HG03354 (cell line): Measurements from ENCODE around the gene PPFIA2.
"Not testable (repeated sequence)": the region's sequence is repeated elsewhere in the genome, so short reads cannot be mapped to it uniquely, and the experiment has no call there.

Source experiments
- ATAC-seq: cut with Tn5 transposase; IDR thresholded peaks from one replicate; pipeline ENCODE4 v1.9.1; 2021; ENCODE audit warnings: mild to moderate bottlenecking; ENCODE audit not compliant: unreplicated experiment, poor library complexity, severe bottlenecking

PPFIA2 gene

DNA sequence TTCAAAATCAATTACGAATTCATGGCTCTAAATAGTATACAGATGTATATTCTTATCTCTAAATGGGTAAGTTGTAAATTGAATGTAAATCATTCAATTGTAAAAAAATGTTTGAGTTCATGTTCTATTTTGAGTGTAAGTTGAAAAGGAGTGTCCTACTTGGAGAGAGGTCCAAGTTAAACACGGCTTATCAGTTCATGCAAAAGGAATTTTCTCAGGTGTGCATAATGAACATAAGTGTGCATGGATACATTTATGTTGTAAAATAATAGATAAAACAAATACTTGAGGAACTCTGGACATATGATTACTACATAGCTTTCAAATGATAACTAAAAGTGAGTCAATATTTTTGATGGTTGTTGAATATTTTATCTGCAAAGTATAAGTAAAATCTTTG is 79.5 kb downstream of the PPFIA2 start:
- ATAC-seq: no peak

DNA sequence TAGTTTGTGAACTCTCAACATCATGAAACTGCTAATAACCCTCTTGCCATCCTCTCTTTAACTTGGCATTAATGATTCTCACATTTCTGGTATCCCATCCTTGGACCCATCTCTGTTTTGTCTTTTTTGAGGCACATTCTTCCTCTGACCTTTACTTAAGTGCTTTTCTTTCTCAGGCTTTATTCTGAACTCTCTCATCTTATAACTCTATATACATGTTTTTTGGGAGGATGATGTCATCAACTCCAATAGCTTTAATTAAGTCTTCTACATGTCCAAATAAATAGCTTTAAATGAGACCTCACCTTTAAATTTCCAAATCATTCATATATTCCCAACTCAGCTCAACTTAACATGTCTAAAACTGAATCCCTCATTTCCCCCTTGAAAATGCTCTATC is 88.4 kb downstream of the PPFIA2 start:
- no peak for ATAC-seq

DNA sequence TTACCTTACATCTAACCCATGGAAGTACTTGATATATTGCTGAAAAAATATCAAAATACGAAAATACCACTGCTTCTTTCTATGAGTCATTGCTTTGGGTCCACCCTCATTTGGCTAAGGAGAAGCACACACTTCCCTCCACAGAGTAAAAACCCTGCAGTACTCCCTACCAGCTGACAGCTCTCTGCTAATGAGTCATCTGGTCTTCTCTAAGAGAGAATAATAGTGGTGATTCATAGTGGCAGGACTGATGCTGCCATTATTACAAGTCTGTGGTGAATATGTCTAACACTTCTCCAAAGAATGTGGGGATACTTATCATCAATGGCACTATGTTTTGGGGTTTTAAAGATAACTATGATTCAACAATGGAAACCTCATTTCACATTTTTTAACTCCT is 90.7 kb downstream of the PPFIA2 start:
- ATAC-seq: peak; percentile 92

DNA sequence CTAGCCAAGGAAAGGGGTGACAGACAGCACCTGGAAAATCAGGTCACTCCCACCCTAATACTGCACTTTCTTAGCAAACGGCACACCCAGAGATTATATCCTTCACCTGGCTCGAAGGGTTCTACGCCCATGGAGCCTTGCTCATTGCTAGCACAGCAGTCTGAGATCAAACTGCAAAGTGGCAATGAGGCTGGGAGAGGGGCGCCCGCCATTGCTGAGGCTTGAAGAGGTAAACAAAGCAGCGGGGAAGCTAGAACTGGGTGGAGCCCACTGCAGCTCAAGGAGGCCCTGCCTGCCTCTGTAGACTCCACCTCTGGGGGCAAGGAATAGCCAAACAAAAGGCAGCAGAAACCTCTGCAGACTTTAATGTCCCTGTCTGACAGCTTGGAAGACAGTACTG is 99.8 kb downstream of the PPFIA2 start:
- not testable (repeated sequence) for ATAC-seq

DNA sequence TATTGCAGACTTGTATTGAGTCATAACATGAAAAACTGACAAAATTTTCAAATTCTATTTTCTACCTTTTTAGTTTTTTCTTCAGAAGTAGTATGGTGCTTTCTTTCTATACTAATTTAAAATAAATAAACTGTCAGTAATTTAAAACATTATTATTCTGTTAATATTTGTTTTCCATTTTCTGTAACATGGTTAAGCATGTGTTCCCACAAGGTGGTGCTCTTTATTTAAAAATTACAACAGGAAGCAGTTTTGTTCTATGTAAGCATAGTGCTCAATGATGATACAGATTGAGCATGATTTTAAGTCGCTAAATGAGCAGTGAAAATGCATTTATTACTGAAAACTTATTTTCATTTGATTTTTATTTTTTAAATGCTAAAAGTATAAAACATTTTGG is 114.6 kb downstream of the PPFIA2 start:
- ATAC-seq: peak; percentile 86

DNA sequence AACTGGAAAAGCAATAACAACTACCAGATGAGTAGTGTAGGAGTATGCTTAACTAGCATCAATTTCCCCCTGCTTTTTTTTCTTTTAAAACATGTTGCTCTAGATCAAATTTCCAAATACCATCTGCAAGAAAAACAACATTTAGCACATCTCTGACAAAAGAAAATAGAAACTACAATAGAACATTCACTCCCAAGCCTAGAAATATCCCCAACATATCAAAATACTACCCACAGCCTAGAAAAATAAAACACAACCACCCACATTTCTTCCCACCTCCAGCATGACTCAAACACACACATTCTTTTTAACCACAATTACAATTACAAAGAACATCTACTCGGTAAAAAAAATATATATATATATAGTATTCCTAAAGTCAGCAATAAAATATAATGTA is 120.0 kb downstream of the PPFIA2 start:
- no peak for ATAC-seq

DNA sequence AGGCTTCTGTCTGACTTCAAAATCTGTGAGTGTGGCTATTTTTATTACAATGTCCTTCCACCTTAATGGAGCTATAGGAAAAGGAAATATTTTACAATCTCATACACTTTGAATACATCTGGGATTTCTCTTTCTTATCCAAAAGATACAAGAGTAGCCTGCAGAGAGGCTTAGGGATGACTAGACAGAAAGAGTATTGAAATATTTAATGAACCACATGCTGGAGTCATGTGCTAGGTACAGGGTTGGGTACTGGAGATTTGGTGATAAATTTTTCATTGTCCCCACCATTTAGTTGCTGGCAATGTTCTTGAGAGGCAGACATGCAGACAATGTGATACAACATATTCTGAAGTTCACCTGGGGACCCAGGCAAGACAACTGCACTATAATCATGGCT is 126.0 kb downstream of the PPFIA2 start:
- no peak for ATAC-seq

DNA sequence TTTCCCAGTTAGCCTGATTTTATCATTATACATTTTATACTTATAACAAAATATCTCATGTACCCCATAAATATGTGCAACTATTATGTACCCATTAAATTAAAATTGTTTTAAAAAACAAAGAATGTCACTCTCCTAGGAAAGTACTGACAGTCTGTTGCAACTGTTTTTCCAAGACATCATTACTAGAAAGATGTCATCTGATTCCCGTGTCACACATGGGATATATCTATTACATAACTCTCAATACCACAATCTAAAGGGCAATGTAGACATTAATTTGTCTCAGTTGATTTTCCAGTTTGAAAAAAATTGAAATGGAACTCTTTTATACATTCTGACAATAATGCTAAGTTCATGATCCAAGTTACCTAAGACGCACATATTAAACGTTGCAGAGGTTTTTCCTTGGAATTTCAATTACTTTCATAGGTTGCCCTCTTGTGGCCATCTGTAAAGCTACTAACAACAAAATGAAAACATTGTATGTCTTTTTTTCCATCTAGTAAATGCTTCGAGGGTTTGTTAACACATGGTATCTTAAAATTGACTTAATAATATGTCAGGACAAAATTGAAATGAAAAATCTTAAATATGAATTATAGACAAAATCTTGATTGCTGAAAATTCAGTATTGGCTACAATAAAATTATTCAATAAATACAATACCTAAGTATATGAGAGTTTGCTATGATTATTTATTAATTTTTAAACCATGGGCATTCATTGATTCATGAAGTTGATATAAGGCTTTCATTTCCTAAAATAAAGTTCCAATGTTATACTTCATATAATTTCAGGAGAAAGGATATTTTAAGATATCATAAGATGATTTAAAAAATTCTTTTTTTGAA is 131.6 kb downstream of the PPFIA2 start:
- ATAC-seq: no peak

DNA sequence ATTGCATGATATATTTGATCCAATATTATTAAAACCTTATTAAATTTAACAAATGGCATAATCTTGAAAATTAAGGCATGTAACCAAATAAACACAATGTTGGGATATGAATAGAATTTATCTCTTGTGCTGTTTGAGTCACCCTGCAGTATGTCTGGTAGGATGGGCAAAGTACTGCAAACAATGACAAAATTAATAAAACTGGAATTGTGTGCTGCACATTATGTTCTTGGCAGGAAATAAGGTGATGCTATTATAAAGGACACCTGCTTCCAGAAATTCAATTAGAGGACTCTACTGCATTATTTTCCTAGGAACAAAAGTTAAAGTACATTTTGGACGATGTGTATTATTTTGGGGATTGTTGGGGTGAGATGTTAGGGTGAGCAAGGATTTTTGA is 132.7 kb downstream of the PPFIA2 start:
- ATAC-seq: no peak

DNA sequence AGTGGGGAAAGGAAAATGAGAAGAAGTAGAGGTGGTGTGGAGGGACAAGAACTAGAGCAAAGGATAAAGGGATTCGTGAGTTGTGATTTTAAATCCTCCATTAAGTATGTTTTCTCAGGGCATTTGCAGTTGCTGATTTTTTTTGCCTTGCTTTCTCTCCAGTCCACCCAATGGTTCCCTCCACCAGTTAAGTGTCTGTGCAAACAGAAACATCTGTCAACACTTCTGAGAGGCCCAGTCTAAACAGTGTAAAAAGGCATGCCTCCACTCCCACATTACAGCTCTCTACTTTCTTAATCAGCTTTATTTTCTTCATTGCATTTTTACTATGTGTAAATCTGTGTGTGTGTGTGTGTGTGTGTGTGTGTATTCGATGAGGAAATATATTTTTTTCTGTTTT is 141.2 kb downstream of the PPFIA2 start:
- no peak for ATAC-seq

DNA sequence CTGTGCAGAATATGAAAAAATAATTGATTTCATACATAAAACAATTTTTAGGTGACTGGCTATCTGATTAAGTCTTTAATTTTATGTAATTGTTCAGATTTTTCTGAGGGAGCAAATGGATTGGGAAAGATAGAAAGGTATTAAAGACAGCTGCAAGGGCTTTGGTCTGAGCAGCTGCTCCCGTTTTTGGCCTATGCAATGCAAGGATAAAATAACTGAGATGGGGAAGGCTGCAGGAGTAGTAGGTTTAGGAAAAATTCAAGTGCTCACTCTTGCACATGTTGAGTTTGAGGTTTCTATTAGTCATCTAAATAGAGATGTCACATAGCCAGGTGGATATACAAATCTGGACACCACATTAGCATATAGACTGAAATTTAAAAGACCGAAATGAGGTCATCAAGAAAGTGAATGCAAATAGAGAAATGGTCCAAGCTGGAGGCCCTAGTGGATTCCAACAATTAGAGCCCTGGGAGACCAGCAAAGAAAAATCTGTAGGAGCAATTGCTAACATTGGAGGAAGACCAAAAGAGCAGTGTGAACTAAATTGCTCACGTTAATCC is 144.0 kb downstream of the PPFIA2 start:
- ATAC-seq: no peak

DNA sequence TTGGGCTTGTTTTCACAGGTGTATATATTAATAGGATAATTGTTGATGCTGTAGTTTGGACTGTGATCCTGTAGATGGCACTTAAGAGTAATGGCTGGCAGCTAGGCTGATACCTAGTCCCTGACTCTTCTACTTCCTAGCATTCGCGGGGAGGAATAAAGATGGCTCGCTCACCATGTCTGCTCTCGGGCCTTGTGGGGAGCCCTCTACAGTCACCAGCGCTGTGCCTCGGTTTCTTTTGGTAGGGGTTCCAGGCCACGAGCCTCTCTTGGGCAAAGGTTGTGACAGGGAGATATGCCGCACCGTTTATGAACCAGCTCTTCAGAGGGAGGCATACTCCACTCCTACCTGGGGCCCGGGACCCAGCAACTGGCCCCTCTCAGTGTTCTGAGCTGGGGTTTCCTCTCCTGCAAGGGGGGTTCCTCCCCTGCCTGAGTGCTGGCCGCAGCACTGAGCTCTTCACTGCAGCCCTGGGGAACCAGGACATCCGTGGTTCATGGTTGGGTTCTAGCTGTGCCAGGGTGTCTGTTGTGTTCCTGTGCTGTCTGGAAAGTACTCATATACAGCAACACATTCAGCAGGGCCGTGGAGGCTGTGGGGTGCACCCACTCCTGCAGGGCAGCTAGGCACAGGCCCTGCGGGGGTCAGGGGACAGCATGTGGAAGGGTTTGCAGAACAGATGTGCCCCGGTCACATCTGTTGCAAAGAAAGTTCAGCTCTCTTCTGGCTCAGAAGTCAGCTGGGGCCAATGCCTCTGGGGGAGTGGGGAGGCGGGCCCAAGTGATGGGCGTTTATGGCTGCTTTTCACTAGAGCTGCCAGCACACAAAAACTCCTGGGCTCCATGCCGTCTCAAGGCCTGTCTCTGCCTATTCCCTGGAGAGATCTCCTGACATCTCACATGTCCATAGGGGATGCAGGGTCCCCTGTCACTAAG is 147.9 kb downstream of the PPFIA2 start:
- ATAC-seq: peak; percentile 76

DNA sequence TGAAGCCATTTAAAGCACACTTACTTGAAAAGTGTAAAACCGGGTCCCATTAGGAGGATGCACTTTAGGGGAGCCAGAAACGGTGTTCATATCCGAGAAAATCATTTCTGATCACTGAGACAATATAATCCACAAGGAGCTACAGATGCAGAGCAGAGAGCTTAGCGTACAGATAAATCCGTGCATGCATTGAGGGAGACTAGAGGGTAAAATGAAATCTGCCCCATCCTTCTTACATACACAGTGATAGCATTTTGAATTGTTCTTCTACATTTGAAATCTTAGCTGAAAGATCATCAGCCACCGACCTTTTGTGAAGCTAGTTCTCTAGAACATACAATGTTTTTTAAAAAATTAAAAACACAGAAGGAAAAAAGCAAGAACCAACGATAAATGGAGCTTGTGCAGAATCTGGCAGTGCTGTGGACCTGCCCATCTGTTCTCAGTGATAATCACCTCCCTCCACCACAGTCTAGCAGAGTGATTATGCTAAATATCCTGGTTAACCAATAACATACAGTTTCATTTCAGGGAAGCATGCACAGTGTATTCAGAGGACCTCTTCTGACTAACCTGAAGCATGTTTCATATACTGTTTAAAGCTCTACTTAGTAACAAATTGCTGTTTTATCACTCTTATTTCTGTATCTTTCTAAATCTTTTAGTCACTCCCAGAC is 161.1 kb downstream of the PPFIA2 start:
- peak; percentile 97 for ATAC-seq

DNA sequence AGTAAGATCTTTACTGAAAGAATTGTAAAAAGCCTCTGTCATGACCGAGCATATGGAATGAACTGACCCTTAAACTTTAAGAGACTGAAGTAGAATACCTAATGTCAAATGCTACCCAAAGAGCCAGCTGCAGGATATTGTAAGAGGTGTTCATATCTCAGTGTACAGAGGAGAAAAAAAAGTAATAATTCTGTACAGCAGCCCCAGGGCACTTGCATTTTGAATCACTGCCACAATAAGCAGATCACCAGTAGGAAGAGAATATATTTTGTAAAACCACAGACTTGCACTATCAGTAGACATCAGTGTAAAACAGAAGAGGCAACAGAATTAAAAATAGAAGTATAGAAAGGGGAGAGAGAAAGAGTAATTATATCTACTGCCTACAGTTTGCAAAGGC is 162.6 kb downstream of the PPFIA2 start:
- ATAC-seq: no peak

DNA sequence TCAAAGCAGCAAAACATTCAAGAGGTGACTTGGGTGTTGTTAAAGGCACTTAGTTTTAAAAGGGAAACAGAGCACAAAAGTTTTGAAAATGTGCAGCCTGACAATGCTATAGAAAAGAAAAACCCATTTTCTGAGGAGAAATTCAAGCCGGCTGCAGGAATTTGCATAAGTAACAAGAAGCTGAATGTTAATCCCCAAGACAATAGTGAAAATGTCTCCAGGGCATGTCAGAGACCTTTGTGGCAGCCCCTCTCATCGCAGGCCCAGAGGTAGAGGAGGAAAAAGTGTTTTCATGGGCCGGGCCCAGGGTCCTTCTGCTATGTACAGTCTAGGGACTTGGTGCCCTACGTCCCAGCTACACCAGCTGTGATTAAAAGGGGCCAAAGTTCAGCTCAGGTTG is 167.9 kb downstream of the PPFIA2 start:
- ATAC-seq: no peak

DNA sequence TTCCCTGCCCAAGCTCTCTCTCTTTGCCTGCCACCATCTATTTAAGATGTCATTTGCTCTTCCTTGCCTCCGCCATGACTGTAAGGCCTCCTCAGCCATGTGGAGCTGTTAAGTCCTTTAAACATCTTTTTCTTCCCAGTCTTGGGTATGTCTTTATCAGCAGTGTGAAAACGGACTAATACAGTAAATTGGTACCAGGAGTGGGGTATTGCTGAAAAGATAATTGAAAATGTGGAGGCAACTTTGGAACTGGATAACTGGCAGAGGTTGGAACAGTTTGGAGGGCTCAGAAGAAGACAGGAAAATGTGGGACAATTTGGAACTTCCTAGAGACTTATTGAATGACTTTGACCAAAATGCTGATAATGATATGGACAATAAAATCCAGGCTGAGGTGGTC is 168.4 kb downstream of the PPFIA2 start:
- not testable (repeated sequence) for ATAC-seq

DNA sequence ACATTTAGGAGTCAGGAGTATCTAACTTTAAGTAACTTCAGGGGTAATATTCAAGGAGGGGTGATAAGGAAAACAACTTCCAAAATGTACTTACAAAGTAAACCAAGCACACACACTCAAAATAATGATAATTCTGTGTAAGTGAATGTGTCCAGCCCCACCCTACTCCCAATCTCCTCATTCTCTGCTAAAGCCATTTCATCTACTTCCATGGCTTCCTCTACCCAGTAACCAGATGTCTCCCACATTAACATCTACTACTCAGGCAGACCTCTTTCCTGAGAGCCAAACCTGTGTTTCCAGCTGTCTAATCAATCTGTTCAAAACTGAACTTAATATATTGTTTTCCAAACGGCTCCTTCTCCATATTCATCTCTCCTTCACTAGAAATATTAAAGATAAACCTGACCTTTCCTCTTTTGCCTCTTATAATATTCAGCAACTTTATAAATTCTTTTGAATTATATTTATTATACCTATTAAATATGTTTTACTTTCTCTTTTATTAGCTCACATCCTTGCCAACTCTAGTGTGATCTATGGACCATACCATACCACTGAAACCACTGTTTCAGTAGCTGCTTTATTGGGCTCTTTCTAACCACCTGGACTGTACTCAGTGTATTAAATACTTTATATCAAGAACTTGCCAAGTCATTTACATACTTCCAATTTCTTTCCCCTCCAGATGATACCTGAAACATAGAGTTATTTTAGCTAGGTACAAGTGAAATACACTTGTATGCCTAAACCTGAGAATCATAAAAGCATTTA is 170.7 kb downstream of the PPFIA2 start:
- no peak for ATAC-seq

DNA sequence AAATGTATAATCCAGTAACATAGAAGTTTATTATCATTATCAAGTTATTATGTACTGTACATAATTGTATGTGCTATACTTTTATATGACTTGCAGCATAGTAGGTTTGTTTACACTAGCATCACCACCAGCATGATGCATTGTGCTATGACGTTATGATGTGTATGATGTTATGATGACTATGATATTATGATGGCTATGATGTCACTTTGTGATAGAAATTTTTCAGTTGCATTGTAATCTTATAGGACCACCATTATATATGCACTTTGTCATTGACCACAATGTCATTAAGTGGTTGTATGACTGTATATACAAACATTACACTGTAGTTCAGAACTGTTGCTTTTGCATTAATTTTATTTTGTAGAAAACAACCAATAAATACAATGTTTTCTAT is 173.4 kb downstream of the PPFIA2 start:
- ATAC-seq: no peak

DNA sequence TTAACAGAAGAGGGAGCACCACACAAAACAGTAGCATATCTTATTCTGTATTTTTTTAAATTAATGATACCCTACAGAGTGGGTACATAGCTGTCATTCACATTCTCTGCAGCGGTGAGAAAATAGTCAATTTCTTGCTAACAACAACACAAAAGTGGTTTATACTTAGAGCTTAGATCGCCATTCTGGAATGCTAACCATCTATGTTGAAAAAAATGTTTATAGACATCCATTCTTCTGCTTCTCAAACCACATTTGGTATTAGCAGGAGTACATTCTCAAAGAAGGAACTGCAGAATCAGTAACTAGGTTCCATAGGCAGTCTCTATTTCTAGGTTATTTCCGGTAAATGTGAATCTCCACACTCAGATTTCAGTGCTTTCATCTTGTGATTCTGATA is 185.9 kb downstream of the PPFIA2 start:
- no peak for ATAC-seq
